Muscle of arm (tissue), 12 donors: ENCODE results near the gene SPECC1. TPM values are rescaled to one million over a fixed set of nuclear protein-coding genes. Genes with fewer than 3 reads are reported as not detected.
"Not testable (repeated sequence)": the region's sequence is repeated elsewhere in the genome, so short reads cannot be mapped to it uniquely, and the experiment has no call there.

ENCODE experiments used
- DNase-seq: peaks from one replicate; pipeline ENCODE4 v3.0.0-alpha.2; 2013
- polyA plus RNA-seq, 12 donors: library from polyadenylated mRNA; unstranded; fragments of 120-200 nt; gene quantifications; one replicate each; pipeline ENCODE4 v1.2.1, GENCODE V29; 2013; ENCODE audit not compliant: insufficient read length in 12 of 12

The SPECC1 gene
- polyA plus RNA-seq, 12 donors, result 5.7 to 16.3 (median 7.9) TPM; not detected in 1

DNA sequence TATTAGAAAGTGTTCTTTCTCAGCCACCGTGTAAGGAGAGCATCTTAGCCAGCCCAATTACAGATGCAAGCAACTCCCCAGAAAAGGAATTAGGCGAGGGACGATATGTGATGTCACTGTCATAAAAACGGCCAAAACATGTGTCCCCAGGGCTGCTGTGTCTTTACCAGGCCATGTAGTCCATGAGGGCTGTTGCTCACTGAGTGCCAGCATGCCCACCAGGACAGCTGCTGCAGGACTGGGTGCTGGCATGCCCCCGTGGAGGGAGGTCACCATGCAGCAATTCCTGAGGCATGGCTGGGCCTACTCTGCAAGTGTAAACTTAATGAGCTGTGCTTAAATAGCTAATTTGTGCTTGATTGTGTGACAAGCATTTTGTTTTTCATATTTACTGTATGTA, 301.3 kb downstream of the SPECC1 start:
- no peak for DNase-seq

DNA sequence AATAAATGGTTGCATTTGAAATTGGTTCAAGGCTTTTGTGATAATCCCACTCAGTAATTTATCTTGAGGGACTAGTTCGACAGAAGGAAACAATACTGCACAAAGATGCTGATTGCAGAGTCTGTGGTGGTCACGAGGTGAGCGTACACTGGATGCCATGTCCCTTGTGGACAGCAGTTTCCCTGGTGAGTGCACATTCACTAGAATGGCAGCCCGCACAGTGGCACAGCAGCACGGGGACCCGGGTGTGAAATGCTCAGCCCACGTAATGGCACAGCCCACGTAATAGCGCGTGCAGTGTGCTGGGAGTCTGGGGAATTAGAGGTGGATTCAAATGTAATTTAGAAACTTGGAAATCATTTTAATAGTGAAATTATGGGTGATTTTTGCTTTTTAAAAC, 304.1 kb downstream of the SPECC1 start:
- no peak for DNase-seq

DNA sequence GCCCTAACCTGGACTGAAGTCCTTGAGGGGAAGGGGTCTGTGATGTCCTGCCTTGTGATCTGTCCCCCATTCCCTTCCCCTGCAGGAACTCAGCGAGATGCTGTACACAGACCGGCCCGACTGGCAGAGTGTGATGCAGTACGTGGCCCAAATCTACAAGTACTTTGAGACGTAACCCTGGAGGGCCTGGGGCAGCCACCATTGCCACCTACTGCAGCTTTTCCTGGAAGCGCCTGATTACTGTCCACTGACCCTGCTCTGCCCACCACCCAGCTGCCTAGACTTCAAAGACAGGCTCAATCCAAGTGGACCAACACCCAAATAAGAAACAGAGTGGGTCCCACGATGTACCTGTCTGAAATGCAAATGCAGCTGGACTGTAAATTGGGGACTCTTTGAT, 304.7 kb downstream of the SPECC1 start:
- no peak for DNase-seq

DNA sequence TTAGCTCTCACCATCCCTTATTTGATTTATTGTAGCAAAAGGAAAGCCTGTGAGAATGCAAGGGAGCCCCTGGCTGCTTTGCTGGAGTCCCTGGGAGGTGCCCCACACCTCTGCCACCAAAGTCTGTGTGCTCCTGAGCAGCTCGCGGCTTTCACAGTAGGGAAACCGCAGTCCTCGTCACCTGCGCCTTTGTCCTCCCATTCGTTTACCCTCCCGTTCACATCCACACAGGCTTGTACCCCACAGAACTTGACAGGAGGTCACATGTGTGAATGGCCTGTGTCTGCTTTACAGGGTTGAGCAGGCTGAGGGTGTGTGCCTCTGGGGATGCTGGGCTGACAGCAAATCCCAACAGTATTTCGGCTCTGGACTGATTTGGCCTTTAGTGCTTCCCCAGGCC, 305.7 kb downstream of the SPECC1 start:
- DNase-seq, result no peak

DNA sequence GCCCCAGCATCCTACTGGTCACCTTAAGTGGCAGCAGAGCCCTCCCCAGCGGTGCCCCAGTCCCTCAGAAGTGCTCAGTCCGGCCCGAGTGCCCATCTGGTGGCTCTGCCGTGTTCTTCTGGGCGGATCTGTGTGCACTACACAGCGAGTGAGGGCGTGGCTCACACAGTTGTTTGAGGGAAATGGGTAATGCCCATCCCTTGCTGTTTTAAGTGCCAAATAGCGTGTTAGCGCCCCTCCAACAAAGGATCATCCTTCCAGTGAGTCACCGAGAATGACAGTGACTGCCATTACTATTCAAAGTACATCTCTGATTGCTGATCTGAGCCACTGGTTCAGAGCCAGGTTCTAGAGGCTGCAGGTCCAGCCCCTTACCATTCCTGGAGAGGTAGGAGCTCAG, 306.2 kb downstream of the SPECC1 start:
- no peak for DNase-seq

DNA sequence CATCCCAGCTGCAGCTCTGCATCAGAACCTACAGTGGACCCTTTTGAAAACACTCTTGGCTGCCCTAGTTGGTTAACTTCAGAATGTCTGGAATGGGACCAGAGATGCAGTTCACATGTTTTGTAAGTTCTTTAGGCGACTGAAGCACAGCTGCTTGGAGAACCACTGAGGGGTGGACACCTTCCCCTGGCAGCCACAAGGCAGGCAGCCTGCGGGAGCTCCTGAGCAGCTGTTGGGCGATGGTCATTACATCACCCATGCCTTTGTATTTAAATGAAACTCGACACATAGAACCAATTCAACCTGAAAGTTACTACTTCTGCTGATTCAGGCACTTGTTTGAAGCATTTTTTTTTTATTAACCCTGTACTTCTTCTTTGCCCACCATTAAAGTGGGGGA, 306.7 kb downstream of the SPECC1 start:
- no peak for DNase-seq

DNA sequence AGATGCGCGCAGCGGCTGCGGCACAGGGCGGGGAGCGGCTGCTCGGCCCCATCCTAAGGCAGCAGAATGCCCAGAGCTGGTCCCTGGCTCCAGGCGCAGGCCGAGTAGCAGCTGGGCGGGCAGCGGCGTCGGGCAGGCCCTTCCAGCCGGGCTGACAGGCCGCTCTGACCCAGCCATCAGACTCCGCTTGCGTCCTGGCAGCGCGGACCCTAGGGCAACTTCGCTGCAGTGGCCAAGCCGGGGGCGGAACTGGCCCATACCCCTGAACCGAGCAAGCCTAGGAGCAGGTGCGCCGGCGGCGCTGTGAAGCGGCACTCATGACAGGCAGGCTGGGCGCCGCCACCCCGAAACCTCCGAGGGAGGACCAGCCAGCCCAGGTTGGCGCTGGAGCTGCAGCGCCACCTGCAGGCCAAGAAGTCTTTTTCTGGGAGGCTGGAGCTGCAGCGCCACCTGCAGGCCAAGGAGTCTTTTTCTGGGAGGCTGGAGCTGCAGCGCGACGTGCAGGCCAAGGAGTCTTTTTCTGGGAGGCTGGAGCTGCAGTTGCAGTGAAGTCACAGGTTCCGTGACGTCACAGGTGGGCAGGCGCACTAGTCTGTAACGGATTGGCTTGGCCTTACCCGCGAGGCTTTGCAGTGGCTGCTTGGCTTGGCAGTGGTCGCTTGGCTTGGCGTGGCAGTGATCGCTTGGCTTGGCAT, 311.5 kb downstream of the SPECC1 start:
- DNase-seq, result peak; percentile 64

DNA sequence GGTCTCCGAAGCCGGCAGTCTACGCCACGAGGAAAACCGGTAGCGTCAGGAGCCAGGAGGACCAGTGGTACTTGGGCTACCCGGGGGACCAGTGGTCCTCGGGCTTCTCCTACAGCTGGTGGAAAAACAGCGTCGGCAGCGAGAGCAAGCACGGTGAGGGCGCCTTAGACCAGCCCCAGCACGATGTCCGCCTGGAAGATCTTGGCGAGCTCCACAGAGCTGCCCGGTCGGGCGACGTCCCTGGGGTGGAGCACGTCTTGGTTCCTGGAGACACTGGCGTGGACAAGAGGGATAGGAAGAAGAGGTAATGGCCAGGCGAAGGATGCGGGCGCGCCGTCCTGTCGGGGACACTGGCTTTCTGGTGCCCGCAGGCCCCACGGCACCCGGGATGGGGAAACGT, 312.2 kb downstream of the SPECC1 start:
- not testable (repeated sequence) for DNase-seq

DNA sequence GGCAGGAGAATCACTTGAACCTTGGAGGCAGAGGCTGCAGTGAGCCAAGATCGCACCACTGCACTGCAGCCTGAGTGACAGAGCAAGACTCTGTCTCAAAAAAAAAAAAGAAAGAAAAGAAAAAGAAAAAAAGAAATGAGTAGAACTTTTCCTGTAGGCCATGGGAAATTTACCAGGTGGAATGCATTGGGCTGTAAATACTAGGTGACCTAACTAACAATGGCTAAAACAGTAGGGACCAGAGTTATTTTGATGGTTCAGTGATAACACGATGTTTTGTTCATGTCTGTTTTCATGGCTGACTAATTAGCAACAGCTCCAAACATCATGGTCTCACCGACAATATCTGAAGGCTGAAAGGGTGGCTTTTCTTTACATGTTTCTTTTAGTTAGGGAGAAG, 318.6 kb downstream of the SPECC1 start:
- not testable (repeated sequence) for DNase-seq

DNA sequence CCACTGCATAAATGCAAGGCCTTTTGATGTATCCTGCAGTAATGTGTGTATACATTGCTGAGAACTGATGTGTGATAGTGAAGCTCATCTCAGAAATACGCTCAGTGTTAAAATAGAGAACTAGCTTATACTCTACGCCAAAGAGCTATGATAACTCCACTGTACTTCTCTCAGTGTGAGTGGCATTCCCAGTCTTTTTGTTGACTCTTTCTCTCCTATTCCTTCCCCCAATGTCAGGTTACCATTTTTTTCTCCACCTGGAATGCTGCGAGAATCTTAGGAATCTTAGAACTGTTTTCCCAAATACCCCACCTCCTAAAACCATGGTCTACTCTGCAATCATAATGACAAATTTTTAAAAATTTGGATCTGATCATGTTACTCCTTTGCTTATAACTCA, 342.2 kb downstream of the SPECC1 start:
- DNase-seq, result not testable (repeated sequence)

DNA sequence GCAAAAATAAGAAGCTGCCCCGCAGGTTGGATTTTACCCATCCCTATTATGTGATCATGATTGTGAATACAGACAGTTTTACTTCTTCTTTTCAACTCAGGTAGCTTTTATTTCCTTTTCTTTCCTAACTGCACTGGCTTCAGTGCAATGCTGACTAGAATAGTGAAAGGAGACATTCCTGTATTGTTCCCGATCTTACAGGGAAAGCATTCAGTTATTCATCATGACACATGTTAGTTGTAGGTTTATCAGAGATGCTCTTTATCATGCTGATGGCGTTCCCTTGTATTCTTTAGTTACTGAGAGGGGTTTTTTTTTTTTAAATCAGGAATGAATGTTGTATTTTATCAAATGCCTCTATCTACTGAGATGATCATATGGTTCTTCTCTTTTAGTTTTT, 343.4 kb downstream of the SPECC1 start:
- DNase-seq, result not testable (repeated sequence)

DNA sequence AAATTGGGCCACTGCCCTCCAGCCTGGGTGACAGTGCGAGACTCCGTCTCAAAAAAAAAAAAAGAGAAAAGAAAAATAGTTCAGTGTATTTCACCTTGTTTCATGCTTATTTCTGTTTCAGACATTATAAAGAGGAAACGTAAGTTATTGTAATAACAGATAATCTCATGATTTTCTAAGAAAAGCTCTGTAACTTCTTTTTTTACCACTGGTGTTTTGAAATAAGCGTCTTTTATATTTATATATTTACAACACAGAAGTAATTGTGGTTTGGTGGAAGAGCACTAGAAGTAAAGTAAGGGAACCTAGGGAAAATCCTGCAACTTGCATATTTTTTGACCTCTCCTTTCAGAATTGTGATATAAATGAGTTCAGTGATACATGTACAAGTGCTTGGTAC, 354.7 kb downstream of the SPECC1 start:
- not testable (repeated sequence) for DNase-seq

Other genes with a start within 250 kb of the SPECC1 start
- gene ULK2, start 141.4 kb upstream of the SPECC1 start, polyA plus RNA-seq, result 10 to 100 TPM in 11 of 12 donors, not detected in 1; 19.0 to 47.7 (median 24.5) TPM
- 10 to 100 TPM in 11 of 12 donors, not detected in 1; 16.7 to 23.5 (median 20.6) TPM for gene AKAP10, start 31.5 kb upstream of the SPECC1 start, polyA plus RNA-seq